ENCODE results near the gene CTTNBP2NL. TPM values are rescaled to one million over a fixed set of nuclear protein-coding genes. Genes with fewer than 3 reads are reported as not detected.

The CTTNBP2NL gene
- total and polyA plus RNA-seq, 10 of the 15 experiments (the other 5 are each of a cell fraction or from before 2014, with no cell fraction given), result 2.1 to 11.3 (median 5.6) TPM

- TF ChIP-seq TCF7 (IDR thresholded peaks at IDR 0.05; ENCODE audit: borderline replicate concordance) (no peak), CTCF (IDR thresholded peaks at IDR 0.05 in 2 of 3, conservative IDR thresholded peaks at IDR 0.05 in 1 of 3; ENCODE audit: control insufficient read depth in 2 of 3, extremely low read depth in 1 of 3, insufficient read depth in 1 of 3, low read depth in 3 of 3, low read length in 3 of 3) (no peak), RBBP5 (conservative IDR thresholded peaks at IDR 0.05) (no peak), ZNF592 (IDR thresholded peaks at IDR 0.05) (no peak), SIN3A (IDR thresholded peaks at IDR 0.05; ENCODE audit: low read depth, low read length) (no peak), ATF3 (IDR thresholded peaks at IDR 0.05; ENCODE audit: borderline replicate concordance, extremely low read depth, low read depth, low read length) (no peak), BCL11A (IDR thresholded peaks at IDR 0.05; ENCODE audit: low read depth, low read length) (no peak), ZBTB40 (IDR thresholded peaks at IDR 0.05; ENCODE audit: borderline replicate concordance) (no peak), RAD51 (IDR thresholded peaks at IDR 0.05) (no peak), NFXL1 (IDR thresholded peaks at IDR 0.05; ENCODE audit: borderline replicate concordance) (no peak)
Measured at GRCh38 chr1:112477550-112477949, 81.5 kb downstream of the CTTNBP2NL start (continued).
